Stimulated activated CD8-positive, alpha-beta memory T cell treated with anti-CD3 and anti-CD28 coated beads, Interleukin-7, amount 100 ng/mL, for 1 hour (primary cell): ENCODE measurements around the gene PADI4.
A peak's percentile ranks its signal among the peaks of the same experiment; 100 is the strongest.
"Not testable (repeated sequence)": the region's sequence is repeated elsewhere in the genome, so short reads cannot be mapped to it uniquely, and the experiment has no call there.

ENCODE experiments used
- DNase-seq, 2 donors: peaks; one replicate each; pipeline ENCODE4 v3.0.0-alpha.2; 2020; ENCODE audit warnings: low read depth in 2 of 2

PADI4 gene

GRCh38 chr1:17392199-17392740, 84.3 kb downstream of the PADI4 start:
- DNase-seq = no peak

DNA sequence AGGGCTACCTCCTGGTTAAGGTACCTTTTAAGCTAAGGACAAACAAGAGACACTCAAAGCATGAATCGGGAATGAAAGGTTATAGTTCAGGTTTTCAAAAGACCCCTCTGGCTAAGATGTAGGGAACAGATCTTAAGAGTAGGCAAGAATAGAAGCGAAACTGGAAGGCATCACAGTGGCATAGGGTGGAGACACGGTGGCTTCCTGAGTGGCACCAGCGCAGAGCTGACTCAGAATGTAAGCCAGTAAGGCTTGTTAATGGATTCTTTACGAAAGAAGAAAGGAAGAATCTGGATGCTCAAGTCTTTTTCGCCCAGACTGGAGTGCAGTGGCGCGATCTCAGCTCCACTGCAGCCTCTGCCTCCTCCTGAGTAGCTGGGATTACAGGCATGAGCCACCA, 85.2 kb downstream of the PADI4 start:
- no peak for DNase-seq

GRCh38 chr1:17397910-17398695, 90.1 kb downstream of the PADI4 start:
- no peak for DNase-seq

- no peak for DNase-seq
Measured at GRCh38 chr1:17400725-17401341, 92.8 kb downstream of the PADI4 start.

DNA sequence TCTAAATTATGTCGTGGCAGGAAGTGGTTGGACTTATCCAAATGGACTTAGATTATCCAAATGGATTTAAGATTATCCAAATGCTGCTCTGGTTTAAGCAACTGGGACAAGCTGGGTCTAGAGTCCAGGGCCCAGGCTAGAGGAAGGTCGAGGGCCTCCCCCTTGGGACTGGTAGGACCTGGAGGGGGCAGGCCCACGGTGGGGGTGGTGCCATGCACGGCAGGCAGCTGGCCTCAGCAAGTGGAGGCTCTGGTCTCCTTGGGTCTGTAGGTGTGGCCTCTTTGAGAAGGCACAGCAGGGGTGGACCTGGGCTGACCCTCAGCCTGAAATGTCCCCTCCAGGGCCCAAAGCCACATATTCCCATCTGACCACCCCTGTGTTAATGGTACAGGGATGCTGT, 93.8 kb downstream of the PADI4 start:
- no peak for DNase-seq

DNA sequence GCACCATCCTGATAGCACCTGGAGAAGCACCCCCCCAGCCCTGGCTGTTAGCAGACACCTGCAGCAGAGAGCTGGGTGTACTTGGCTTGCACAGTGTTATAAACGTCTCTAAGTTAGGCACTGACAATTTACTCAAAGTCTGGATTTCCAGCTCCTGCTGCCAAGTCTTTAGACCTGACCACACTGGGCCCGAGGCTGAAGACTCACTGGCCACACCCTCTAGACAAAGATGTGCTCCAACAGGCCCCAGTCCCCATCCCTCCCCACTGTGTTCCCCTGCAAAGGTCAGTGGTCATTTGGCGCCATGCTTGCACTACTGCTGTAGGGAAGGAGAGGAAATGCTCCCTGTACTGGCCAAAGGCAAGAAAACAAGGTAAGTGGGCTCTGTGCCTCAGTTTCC, 95.1 kb downstream of the PADI4 start:
- DNase-seq = no peak

DNA sequence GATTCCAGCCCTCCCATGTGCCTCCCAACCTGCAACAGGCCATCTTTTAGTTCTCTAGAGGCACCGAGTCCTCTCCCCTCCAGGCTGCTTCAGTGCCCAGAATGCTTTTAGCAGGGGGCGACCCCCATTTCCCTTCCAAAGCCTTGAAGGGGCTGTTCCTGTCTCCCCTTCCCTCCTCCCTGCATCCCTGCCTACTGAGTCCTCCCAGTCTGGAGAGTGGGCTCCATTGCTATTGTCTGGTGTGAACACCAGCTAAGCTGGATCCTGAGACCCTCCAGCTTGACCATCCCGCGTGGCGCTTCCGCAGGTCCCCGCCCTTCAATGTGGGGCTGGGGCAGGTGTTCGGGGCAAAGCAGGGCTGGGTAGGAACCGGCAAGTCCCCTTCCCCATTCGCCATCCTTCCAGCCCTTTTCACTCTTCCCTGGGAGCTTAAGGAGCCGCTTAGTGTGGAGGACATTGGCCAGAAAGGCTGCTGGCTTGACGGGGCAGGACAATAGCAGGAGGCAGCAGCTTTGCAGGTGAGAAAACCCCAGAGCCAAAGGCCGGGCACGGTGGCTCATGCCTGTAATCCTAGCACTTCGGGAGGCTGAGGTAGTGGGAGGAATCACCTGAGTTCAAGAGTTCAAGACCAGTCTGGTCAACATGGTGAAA, 96.2 kb downstream of the PADI4 start:
- DNase-seq = no peak

DNA sequence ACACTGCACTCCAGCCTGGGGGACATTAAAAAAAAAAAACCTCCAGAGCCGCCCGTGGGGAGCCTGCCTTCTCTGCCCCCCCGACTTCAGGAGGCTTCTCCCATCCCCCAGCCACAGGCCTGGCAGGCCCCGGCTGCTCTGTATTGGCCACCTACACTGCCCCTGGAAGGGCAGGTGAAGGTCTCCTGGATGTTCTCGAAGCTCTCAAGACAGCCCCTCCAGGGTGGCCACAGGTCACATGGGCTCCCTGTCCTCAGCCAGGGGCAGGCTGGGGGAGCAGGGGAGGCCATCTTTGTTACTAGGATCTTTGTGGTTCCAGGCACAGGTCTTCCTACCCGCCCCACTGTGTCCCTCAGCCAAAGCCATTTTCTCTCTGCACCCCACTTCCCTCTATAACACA, 96.8 kb downstream of the PADI4 start:
- no peak for DNase-seq

DNA sequence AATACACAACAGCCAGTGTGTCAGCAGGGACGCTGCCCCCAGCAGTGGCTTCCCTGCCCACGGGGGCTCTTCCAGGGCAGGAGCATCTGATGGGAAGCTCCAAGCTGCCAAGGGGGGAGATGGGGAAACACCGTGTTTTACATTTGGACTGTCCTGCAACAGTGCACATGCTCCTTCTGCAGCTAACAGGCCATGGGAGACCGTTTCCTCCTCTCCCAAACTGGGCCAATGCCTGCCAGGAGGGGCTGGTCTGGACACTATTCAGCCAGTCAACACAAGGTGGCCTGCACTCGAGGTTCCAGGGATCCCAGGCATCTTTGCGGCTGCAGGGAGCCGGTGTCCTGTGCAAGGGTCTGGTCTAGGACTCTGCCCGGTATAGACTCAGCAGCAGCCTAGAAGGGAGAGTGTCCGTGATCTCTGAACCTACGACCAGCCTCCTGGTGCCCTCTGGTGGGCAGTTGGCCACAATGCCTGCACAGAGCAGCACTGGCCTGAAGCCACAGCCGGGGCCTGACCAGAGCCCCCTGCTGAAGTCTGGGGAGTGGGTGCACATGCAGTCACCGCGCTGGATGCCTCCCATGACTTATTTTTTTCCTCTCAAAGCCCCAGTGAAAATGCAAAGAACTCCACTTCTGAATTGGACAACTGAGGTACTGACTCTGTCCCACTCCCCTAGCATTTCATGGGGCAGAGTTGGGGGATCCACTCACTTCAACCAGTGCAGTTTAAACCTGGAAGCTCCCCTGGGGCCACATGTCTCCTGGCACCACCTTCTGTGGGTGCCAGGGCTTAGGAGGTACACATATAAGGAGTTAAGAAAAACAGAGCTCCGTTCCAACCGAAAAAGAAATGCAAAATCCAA, 98.1 kb downstream of the PADI4 start:
- peak in 1 of 2 donors; percentile 10 for DNase-seq

DNA sequence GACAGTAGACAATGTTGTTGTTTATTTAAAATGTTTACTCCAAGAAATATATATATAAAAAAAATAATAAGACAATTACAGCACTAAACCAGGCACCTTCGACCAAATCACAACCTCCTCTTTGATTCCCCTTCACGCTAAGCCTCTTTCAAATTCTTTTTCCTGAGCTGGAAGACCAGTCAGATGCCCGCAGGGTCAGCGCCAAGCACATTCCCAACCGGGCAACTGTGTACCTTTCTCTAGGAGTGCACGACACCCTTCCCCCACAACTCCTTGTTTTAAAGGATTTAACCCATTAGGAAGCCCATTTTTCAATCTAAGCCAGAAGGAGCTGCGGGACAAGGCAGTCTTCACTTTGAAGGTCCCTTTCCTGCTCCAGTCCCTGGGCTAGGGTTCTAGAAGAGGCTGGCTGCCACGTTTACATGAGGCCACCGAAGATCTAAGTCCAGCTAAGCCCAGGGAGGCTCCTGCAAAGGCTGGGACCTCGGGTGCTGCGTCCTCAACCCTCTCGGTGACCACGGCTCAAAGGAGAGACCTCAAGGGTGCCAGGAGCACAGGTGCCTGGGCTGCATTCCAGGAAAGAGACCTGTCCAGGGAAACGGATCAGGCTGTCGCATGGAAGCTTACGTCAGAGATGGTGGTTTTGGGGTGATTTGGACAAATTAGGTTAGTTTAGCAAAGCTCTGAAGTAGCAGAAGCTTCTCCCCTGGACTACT, 98.9 kb downstream of the PADI4 start:
- DNase-seq = not testable (repeated sequence)

- DNase-seq = not testable (repeated sequence)
Measured at GRCh38 chr1:17407786-17408514, 100.0 kb downstream of the PADI4 start.

GRCh38 chr1:17409391-17409811, 101.4 kb downstream of the PADI4 start:
- no peak for DNase-seq

- no peak for DNase-seq
Measured at GRCh38 chr1:17412093-17412870, 104.3 kb downstream of the PADI4 start.
